Trophoblast cell (in vitro differentiated cells and primary cell): ENCODE data around the gene NINJ2.

Experiments used
- DNase-seq, 2 donors: peaks; one replicate each; pipeline ENCODE4 v3.0.0-alpha.2; 2016
- H2AFZ ChIP-seq: 2 replicates; pipeline ENCODE4 v1.6.1; 2013; ENCODE audit warnings: low read length, moderate library complexity, mild to moderate bottlenecking; ENCODE audit not compliant: insufficient read depth, poor library complexity
- H2AK5ac ChIP-seq: 2 replicates; pipeline ENCODE4 v1.6.1; 2013; ENCODE audit warnings: mild to moderate bottlenecking, low read length
- H2BK120ac ChIP-seq: 2 replicates; pipeline ENCODE4 v1.6.1; 2013; ENCODE audit warnings: low read length, mild to moderate bottlenecking, moderate library complexity; ENCODE audit not compliant: insufficient read depth, poor library complexity
- H2BK12ac ChIP-seq: 2 replicates; pipeline ENCODE4 v1.6.1; 2013; ENCODE audit warnings: mild to moderate bottlenecking, low read length, moderate library complexity
- H2BK5ac ChIP-seq: 2 replicates; pipeline ENCODE4 v1.6.1; 2013; ENCODE audit warnings: low read length, low read depth, moderate library complexity, mild to moderate bottlenecking; ENCODE audit not compliant: poor library complexity
- H3K14ac ChIP-seq: 2 replicates; pipeline ENCODE4 v1.6.1; 2013; ENCODE audit warnings: mild to moderate bottlenecking, low read length
- H3K18ac ChIP-seq: 2 replicates; pipeline ENCODE4 v1.6.1; 2013; ENCODE audit warnings: mild to moderate bottlenecking, low read length
- H3K23ac ChIP-seq: 2 replicates; pipeline ENCODE4 v1.6.1; 2013; ENCODE audit warnings: low read length
- H3K27ac ChIP-seq: 2 replicates; pipeline ENCODE4 v1.5.1; 2013; ENCODE audit warnings: low read depth, mild to moderate bottlenecking, inconsistent platforms, low read length, moderate library complexity
- H3K27me3 ChIP-seq: 2 replicates; pipeline ENCODE4 v1.6.1; 2013; ENCODE audit warnings: inconsistent platforms, mild to moderate bottlenecking, low read length, moderate library complexity; ENCODE audit not compliant: insufficient read depth
- H3K36me3 ChIP-seq, 2 experiments: 1 replicate in 1 of 2; 2 replicates in 1 of 2; pipeline ENCODE4 v1.6.1; 2013; ENCODE audit warnings: low read length in 2 of 2, mild to moderate bottlenecking in 2 of 2, moderate library complexity in 1 of 2; ENCODE audit not compliant: insufficient read depth in 2 of 2, control insufficient read depth in 1 of 2
- H3K4ac ChIP-seq: 2 replicates; pipeline ENCODE4 v1.6.1; 2013; ENCODE audit warnings: low read depth, mild to moderate bottlenecking, low read length, moderate library complexity
- H3K4me1 ChIP-seq, 2 experiments: 1 replicate in 1 of 2; 2 replicates in 1 of 2; pipeline ENCODE4 v1.6.1; 2013; ENCODE audit warnings: low read length in 2 of 2, mild to moderate bottlenecking in 2 of 2, moderate library complexity in 1 of 2; ENCODE audit not compliant: insufficient read depth in 2 of 2, control insufficient read depth in 1 of 2
- H3K4me2 ChIP-seq: 2 replicates; pipeline ENCODE4 v1.6.1; 2013; ENCODE audit warnings: inconsistent platforms, mild to moderate bottlenecking, low read length, moderate library complexity
- H3K4me3 ChIP-seq: 2 replicates; pipeline ENCODE4 v1.5.1; 2013; ENCODE audit warnings: mild to moderate bottlenecking, low read depth, low read length, inconsistent platforms
- H3K79me1 ChIP-seq: one replicate; pipeline ENCODE4 v1.6.1; 2013; ENCODE audit warnings: low read length
- H3K79me2 ChIP-seq: 2 replicates; pipeline ENCODE4 v1.6.1; 2013; ENCODE audit warnings: low read length, mild to moderate bottlenecking; ENCODE audit not compliant: control insufficient read depth, insufficient read depth, poor library complexity
- H3K9ac ChIP-seq: 2 replicates; pipeline ENCODE4 v1.6.1; 2013; ENCODE audit warnings: mild to moderate bottlenecking, low read length
- H3K9me3 ChIP-seq: 2 replicates; pipeline ENCODE4 v1.6.1; 2013; ENCODE audit warnings: low read depth, mild to moderate bottlenecking, control low read depth, inconsistent platforms, low read length; ENCODE audit not compliant: insufficient read depth
- H4K12ac ChIP-seq: 2 replicates; pipeline ENCODE4 v1.6.1; 2013; ENCODE audit warnings: low read depth, mild to moderate bottlenecking, low read length, moderate library complexity
- H4K8ac ChIP-seq: 2 replicates; pipeline ENCODE4 v1.6.1; 2013; ENCODE audit warnings: low read depth, mild to moderate bottlenecking, low read length, moderate library complexity
- H4K91ac ChIP-seq: one replicate; pipeline ENCODE4 v1.6.1; 2013; ENCODE audit warnings: low read depth, mild to moderate bottlenecking, low read length, moderate library complexity
- WGBS: extraction: QIAGEN DNeasy Blood & Tissue Kit; methylation state at CpG from one replicate; pipeline ENCODE4 v1.1.7; 2013; ENCODE audit warnings: missing lambda C conversion rate; ENCODE audit not compliant: insufficient read length, insufficient coverage; ENCODE audit errors: extremely low coverage; 5-methylcytosine and 5-hydroxymethylcytosine counted together

NINJ2 gene

DNA sequence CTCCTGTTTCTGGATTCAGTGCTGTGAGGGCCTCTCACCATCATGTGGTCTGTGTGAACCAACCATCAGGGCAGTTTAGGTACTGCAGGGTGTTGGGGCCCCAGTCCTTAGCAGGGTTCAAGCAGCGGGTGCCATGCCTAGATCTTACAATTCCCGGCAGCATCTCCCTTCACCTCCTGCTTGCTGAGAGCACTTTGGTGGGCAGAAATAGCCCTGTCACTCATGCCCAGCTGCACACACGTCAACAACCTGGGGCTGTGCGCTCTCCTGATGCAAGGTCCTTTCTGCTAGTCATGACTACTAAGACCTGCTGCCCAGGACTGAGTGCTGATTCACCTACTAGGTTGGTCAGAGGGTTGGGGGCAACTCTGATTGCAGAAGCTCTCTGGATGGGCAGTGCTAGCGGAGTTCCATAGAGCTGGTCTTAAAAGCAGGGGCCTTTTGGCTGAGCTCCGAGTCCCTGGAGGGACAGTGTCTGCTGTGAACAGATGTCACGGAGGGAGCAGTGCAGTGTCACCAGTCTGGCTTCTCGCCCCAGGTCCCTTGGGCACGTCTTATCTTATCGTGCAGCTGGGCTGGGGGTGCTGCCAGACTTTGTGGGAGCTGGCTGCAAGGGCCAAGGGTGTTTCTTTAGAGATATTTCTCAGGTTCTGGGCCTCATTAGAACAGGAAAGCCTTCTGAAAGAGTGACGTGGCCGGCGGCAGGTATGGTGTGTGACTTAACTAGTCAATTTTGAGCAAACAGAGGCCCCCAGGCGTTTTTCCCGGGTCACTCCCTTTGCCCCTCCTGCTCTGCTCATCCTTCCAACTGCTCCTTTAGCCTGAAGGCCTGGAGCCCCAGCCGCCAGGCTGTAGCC is 71.8 kb downstream of the NINJ2 start:
- Histone ChIP-seq H3K9me3 (peaks cover 4% of the 10 kb centered on the region), H4K8ac (no peak overlapping the region), H3K23ac (no peak overlapping the region), H3K27ac (no peak overlapping the region), H2AK5ac (no peak overlapping the region), H2BK12ac (no peak overlapping the region), H3K18ac (no peak overlapping the region), H3K79me1 (no peaks in the 10 kb centered on the region), H2BK120ac (no peak overlapping the region), H3K27me3 (no peaks in the 10 kb centered on the region), H3K4me2 (no peak overlapping the region), H3K4ac (no peak overlapping the region), H3K14ac (no peak overlapping the region), H3K4me3 (no peak overlapping the region), H4K91ac (no peak overlapping the region), H3K4me1 (peaks cover 3 to 6% of the 10 kb centered on the region in 2 experiments), H2BK5ac (no peak overlapping the region), H3K36me3 (no peaks in the 10 kb centered on the region), H3K79me2 (no peaks in the 10 kb centered on the region), H4K12ac (no peak overlapping the region), H3K9ac (no peak overlapping the region), H2AFZ (no peak overlapping the region)
- WGBS: no CpG with 5 or more reads among the region's 16 CpGs
- peak; percentile 77 to 89 for DNase-seq

DNA sequence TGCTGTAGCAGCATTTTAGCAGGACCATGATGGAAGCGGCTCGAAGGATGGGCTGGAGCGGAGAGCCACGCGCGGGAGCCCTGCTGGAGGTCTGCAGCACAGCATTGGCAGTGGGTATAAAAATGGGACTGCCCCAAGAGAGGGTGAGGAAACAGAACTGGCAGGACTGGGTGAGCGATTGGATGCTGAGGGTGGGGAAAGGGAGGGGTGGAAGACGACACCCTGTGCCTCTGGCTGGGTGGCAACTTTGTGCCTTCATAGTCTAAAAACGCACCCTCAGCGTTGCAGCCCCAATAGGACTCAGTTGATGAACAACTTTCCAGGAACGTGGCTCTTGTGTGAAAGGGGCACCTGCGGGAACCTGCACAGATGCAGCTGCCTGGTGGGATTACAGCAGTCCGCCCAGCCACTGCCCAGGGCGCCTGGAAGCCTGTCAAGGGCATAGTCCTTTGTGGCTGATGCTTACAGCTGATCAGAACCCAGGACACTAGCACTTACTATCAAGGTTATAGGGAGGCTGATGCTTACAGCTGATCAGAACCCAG is 73.0 kb downstream of the NINJ2 start:
- Histone ChIP-seq H3K36me3 (no peaks in the 10 kb centered on the region), H3K79me1 (no peaks in the 10 kb centered on the region), H3K23ac (no peak overlapping the region), H3K27ac (no peak overlapping the region), H3K79me2 (no peaks in the 10 kb centered on the region), H2BK5ac (no peak overlapping the region), H4K8ac (no peak overlapping the region), H2BK120ac (no peak overlapping the region), H4K12ac (no peak overlapping the region), H2AK5ac (no peak overlapping the region), H3K14ac (no peak overlapping the region), H3K4me2 (no peak overlapping the region), H3K9me3 (peaks cover 4% of the 10 kb centered on the region), H3K4me3 (no peak overlapping the region), H3K18ac (no peak overlapping the region), H3K27me3 (no peaks in the 10 kb centered on the region), H3K4me1 (peaks cover 3 to 6% of the 10 kb centered on the region in 2 experiments), H2BK12ac (no peak overlapping the region), H4K91ac (no peak overlapping the region), H2AFZ (no peak overlapping the region), H3K4ac (no peak overlapping the region), H3K9ac (no peak overlapping the region)
- DNase-seq: no peak
- WGBS: no CpG with 5 or more reads among the region's 14 CpGs

DNA sequence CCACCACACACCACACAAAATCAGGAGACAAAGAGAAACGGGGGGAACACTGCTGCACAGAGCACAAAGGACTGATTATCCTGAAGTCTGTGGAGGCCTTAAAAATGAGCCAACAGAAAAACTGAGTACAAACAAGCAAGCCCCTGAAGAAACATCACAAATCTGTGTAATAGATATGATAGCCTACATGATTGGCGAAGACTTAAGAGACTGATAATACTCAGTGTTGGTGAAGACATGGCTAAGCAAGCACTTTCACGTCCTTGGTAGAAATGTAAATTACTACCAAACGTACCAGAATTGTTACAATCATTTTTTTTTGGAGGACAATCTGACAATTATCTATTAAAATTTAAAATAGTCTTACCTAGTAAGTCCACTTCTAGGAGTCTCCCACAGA is 74.6 kb downstream of the NINJ2 start:
- Histone ChIP-seq H3K23ac (no peak overlapping the region), H2AK5ac (no peak overlapping the region), H3K79me2 (no peaks in the 10 kb centered on the region), H3K79me1 (no peaks in the 10 kb centered on the region), H3K14ac (no peak overlapping the region), H3K27ac (no peak overlapping the region), H4K8ac (no peak overlapping the region), H3K4ac (no peak overlapping the region), H4K91ac (no peak overlapping the region), H2BK5ac (no peak overlapping the region), H3K4me2 (no peak overlapping the region), H2BK12ac (no peak overlapping the region), H3K9ac (no peak overlapping the region), H3K9me3 (peaks cover 4% of the 10 kb centered on the region), H2AFZ (no peak overlapping the region), H4K12ac (no peak overlapping the region), H3K4me1 (peaks cover 3 to 6% of the 10 kb centered on the region in 2 experiments), H3K18ac (no peak overlapping the region), H3K27me3 (no peaks in the 10 kb centered on the region), H3K4me3 (no peak overlapping the region), H2BK120ac (no peak overlapping the region), H3K36me3 (no peaks in the 10 kb centered on the region)
- DNase-seq: no peak
- WGBS: no CpG with 5 or more reads among the region's 4 CpGs

GRCh38 chr12:588024-588322 is 75.3 kb downstream of the NINJ2 start:
- H3K18ac ChIP-seq: no peak overlapping the region
- no peaks in the 10 kb centered on the region for H3K27me3 ChIP-seq
- H2BK5ac ChIP-seq: no peak overlapping the region
- H4K12ac ChIP-seq: no peak overlapping the region
- H3K9me3 ChIP-seq: peaks cover 4% of the 10 kb centered on the region
- H3K14ac ChIP-seq: no peak overlapping the region
- no peak overlapping the region for H4K91ac ChIP-seq
- H3K27ac ChIP-seq: no peak overlapping the region
- H2BK120ac ChIP-seq: no peak overlapping the region
- no peak overlapping the region for H2BK12ac ChIP-seq
- H2AK5ac ChIP-seq: no peak overlapping the region
- H3K4me3 ChIP-seq: no peak overlapping the region
- no peak for DNase-seq
- no peak overlapping the region for H3K4me2 ChIP-seq
- H3K23ac ChIP-seq: no peak overlapping the region
- H3K9ac ChIP-seq: no peak overlapping the region
- H3K79me1 ChIP-seq: no peaks in the 10 kb centered on the region
- no peak overlapping the region for H3K4ac ChIP-seq
- no peak overlapping the region for H4K8ac ChIP-seq
- WGBS: no CpG with 5 or more reads among the region's 10 CpGs
- H3K4me1 ChIP-seq: peaks cover 3 to 6% of the 10 kb centered on the region in 2 experiments
- H2AFZ ChIP-seq: no peak overlapping the region
- no peaks in the 10 kb centered on the region for H3K79me2 ChIP-seq
- H3K36me3 ChIP-seq: no peaks in the 10 kb centered on the region
